Measurements from ENCODE around the gene HM13. TPM values are rescaled to one million over a fixed set of nuclear protein-coding genes. Genes with fewer than 3 reads are reported as not detected.

HM13 gene
- total RNA-seq, 1 experiment from 2014 or later: 272 TPM

DNA sequence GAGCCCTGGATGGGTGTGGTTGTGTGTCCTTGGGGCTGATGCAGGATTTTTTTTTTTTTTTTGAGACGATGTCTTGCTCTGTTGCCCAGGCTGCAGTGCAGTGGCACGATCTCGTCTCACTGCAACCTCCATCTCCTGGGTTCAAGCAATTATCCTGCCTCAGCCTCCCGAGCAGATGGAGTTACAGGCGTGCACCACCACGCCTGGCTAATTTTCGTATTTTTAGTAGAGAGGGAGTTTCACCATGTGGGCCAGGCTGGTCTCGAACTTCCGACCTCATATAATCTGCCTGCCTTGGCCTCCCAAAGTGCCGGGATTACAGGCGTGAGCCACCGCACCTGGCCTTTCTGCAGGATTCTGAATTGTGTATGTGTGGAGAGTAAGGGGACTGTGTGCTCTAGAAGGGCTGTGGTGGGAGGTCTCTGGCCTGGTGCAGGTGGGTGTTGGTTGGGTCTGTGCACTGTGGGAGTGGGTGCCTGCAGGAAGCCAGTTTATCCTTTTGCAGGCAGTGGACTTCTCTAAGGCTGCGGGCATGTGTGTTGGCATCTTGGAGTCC lies 79.8 kb downstream of the HM13 start:
- DNase-seq: no peak
- Histone ChIP-seq H3K9me3 (ENCODE audit: insufficient read depth, low read depth) (no peaks in the 10 kb centered on the region), H3K27ac (peak overlapping the region; percentile 96), H3K4me1 (replicated peaks; ENCODE audit: insufficient read depth) (peaks cover 60% of the 10 kb centered on the region), H3K4me2 (peak overlapping the region; percentile 66), H3K79me2 (ENCODE audit: low read depth) (peaks cover 15% of the 10 kb centered on the region), H3F3A (ENCODE audit: insufficient read depth, low read depth) (peaks cover 73% of the 10 kb centered on the region), H2AFZ (no peak overlapping the region), H3K4me3 (peak overlapping the region; percentile 43; the same call in 1 of the 2 replicates), H3K9me2 (ENCODE audit: insufficient read depth) (no peaks in the 10 kb centered on the region), H4K20me1 (ENCODE audit: insufficient read depth) (no peaks in the 10 kb centered on the region), H3K36me3 (ENCODE audit: low read depth) (no peaks in the 10 kb centered on the region), H3K27me3 (ENCODE audit: insufficient read depth, low read depth) (no peaks in the 10 kb centered on the region)
- no peak for TF ChIP-seq EZH2 (IDR thresholded peaks at IDR 0.05; ENCODE audit: low read depth)
- TF ChIP-seq, protein P1, sequence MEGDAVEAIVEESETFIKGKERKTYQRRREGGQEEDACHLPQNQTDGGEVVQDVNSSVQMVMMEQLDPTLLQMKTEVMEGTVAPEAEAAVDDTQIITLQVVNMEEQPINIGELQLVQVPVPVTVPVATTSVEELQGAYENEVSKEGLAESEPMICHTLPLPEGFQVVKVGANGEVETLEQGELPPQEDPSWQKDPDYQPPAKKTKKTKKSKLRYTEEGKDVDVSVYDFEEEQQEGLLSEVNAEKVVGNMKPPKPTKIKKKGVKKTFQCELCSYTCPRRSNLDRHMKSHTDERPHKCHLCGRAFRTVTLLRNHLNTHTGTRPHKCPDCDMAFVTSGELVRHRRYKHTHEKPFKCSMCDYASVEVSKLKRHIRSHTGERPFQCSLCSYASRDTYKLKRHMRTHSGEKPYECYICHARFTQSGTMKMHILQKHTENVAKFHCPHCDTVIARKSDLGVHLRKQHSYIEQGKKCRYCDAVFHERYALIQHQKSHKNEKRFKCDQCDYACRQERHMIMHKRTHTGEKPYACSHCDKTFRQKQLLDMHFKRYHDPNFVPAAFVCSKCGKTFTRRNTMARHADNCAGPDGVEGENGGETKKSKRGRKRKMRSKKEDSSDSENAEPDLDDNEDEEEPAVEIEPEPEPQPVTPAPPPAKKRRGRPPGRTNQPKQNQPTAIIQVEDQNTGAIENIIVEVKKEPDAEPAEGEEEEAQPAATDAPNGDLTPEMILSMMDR (conservative IDR thresholded peaks at IDR 0.05): no peak
- ChIA-PET CTCF (interaction anchor here (0.7 to 1.9 kb wide), 4 partner anchors 10 to 27 kb away, joined by 3 to 21 read pairs (median 8); no protein-coding TSS in a partner anchor), POLR2A (ENCODE audit: unreplicated experiment) (interaction anchor here (0.6 to 2.2 kb wide), 9 partner anchors 9 to 135 kb away, joined by 3 to 82 read pairs (median 26); partner anchors contain the start of gene ID1)
- intact Hi-C loops (cut with micrococcal nuclease; ENCODE audit: unreplicated experiment): no loop called here
- BruUV-seq (replicated peaks): no TSS peak

GRCh38 chr20:31594558-31595379 lies 80.5 kb downstream of the HM13 start:
- H3K27ac ChIP-seq: peak overlapping the region; percentile 96
- no peaks in the 10 kb centered on the region for H3K9me2 ChIP-seq (ENCODE audit: insufficient read depth)
- intact Hi-C loops (cut with micrococcal nuclease; ENCODE audit: unreplicated experiment): no loop called here
- DNase-seq: peak in 1 of 2 experiments; percentile 52
- CTCF ChIA-PET: no interaction called here
- BruUV-seq (replicated peaks): TSS peak; percentile 80
- H4K20me1 ChIP-seq (ENCODE audit: insufficient read depth): no peaks in the 10 kb centered on the region
- POLR2A ChIA-PET (ENCODE audit: unreplicated experiment): interaction anchor here (1.6 kb wide), 1 partner anchor 10 kb away, joined by 10 read pairs; the partner anchor contains the start of gene ID1
- H2AFZ ChIP-seq: no peak overlapping the region
- no peaks in the 10 kb centered on the region for H3K9me3 ChIP-seq (ENCODE audit: insufficient read depth, low read depth)
- no peak for TF ChIP-seq EZH2 (IDR thresholded peaks at IDR 0.05; ENCODE audit: low read depth)
- TF ChIP-seq, protein P1 (conservative IDR thresholded peaks at IDR 0.05): no peak
- no peaks in the 10 kb centered on the region for H3K27me3 ChIP-seq (ENCODE audit: insufficient read depth, low read depth)
- no peaks in the 10 kb centered on the region for H3K36me3 ChIP-seq (ENCODE audit: low read depth)
- H3F3A ChIP-seq (ENCODE audit: insufficient read depth, low read depth): peaks cover 66% of the 10 kb centered on the region
- peak overlapping the region; percentile 66 for H3K4me2 ChIP-seq
- peaks cover 15% of the 10 kb centered on the region for H3K79me2 ChIP-seq (ENCODE audit: low read depth)
- H3K4me1 ChIP-seq (replicated peaks; ENCODE audit: insufficient read depth): peaks cover 53% of the 10 kb centered on the region
- peak overlapping the region; percentile 43; the same call in 1 of the 2 replicates for H3K4me3 ChIP-seq

- intact Hi-C loops (cut with micrococcal nuclease; ENCODE audit: unreplicated experiment): no loop called here
- peak overlapping the region; percentile 96 for H3K27ac ChIP-seq
- no peaks in the 10 kb centered on the region for H3K27me3 ChIP-seq (ENCODE audit: insufficient read depth, low read depth)
- no peaks in the 10 kb centered on the region for H4K20me1 ChIP-seq (ENCODE audit: insufficient read depth)
- peaks cover 15% of the 10 kb centered on the region for H3K79me2 ChIP-seq (ENCODE audit: low read depth)
- POLR2A ChIA-PET (ENCODE audit: unreplicated experiment): interaction anchor here (0.6 to 1.6 kb wide), 2 partner anchors 10 to 135 kb away, joined by 6 to 10 read pairs; partner anchors contain the start of gene ID1
- DNase-seq: no peak
- no peaks in the 10 kb centered on the region for H3K9me2 ChIP-seq (ENCODE audit: insufficient read depth)
- peak overlapping the region; percentile 66 for H3K4me2 ChIP-seq
- no peaks in the 10 kb centered on the region for H3K9me3 ChIP-seq (ENCODE audit: insufficient read depth, low read depth)
- peaks cover 48% of the 10 kb centered on the region for H3K4me1 ChIP-seq (replicated peaks; ENCODE audit: insufficient read depth)
- H3F3A ChIP-seq (ENCODE audit: insufficient read depth, low read depth): peaks cover 61% of the 10 kb centered on the region
- no peak overlapping the region for H2AFZ ChIP-seq
- TF ChIP-seq EZH2 (IDR thresholded peaks at IDR 0.05; ENCODE audit: low read depth): no peak
- TF ChIP-seq, protein P1 (conservative IDR thresholded peaks at IDR 0.05): no peak
- no TSS peak for BruUV-seq (replicated peaks)
- H3K36me3 ChIP-seq (ENCODE audit: low read depth): no peaks in the 10 kb centered on the region
- no peak overlapping the region for H3K4me3 ChIP-seq
- CTCF ChIA-PET: interaction anchor here (0.6 kb wide), 1 partner anchor 18 kb away, joined by 3 read pairs; no protein-coding TSS in a partner anchor
These were observed 81.1 kb downstream of the HM13 start for GRCh38 chr20:31595380-31595653.

Measured in PC-9 (cell line).